Renal cortical epithelial cell (primary cell): Measurements from ENCODE around the gene TTC27. TPM values are rescaled to one million over a fixed set of nuclear protein-coding genes. Genes with fewer than 3 reads are reported as not detected.
"Not testable (repeated sequence)": the region's sequence is repeated elsewhere in the genome, so short reads cannot be mapped to it uniquely, and the experiment has no call there.

Source experiments
- DNase-seq: peaks from one replicate; pipeline ENCODE4 v3.0.0-alpha.2; 2011; ENCODE audit warnings: low read depth
- total RNA-seq: library from RNA; depleted of rRNA; stranded (reverse); fragments of >200 nt; gene quantifications from 2 replicates; pipeline ENCODE4 v1.2.3, GENCODE V29; 2014

Gene TTC27
- 20.5 and 32.3 TPM in 2 replicates for total RNA-seq

- DNase-seq = peak; percentile 92
Measured at GRCh38 chr2:32627814-32628579, at the start of gene TTC27. Gene TTC27, plus strand, starts transcription at chr2:32628050. Its CDS starts 243 bp downstream, at chr2:32628293.

GRCh38 chr2:32591669-32592463 lies 36.0 kb upstream of the TTC27 start:
- peak; percentile 20 for DNase-seq

- no peak for DNase-seq
Measured at GRCh38 chr2:32594573-32594972, 33.3 kb upstream of the TTC27 start.

- peak; percentile 57 for DNase-seq
Measured at GRCh38 chr2:32611366-32611765, 16.5 kb upstream of the TTC27 start.

- no peak for DNase-seq
Measured at GRCh38 chr2:32611771-32612170, 16.1 kb upstream of the TTC27 start.

- no peak for DNase-seq
Measured at GRCh38 chr2:32614084-32614483, 13.8 kb upstream of the TTC27 start.

GRCh38 chr2:32617599-32618189 lies 10.2 kb upstream of the TTC27 start:
- DNase-seq = no peak

GRCh38 chr2:32622570-32623310 lies 5.1 kb upstream of the TTC27 start:
- no peak for DNase-seq

GRCh38 chr2:32623311-32623706 lies 4.5 kb upstream of the TTC27 start:
- no peak for DNase-seq

GRCh38 chr2:32624812-32625211 lies 3.0 kb upstream of the TTC27 start:
- no peak for DNase-seq

- DNase-seq = no peak
Measured at GRCh38 chr2:32626639-32627221, 1.1 kb upstream of the TTC27 start.

GRCh38 chr2:32627441-32627813 lies 423 bp upstream of the TTC27 start:
- peak; percentile 50 for DNase-seq

- DNase-seq = peak; percentile 37
Measured at GRCh38 chr2:32632089-32632488, 4.2 kb downstream of the TTC27 start.

GRCh38 chr2:32633040-32633439 lies 5.2 kb downstream of the TTC27 start:
- no peak for DNase-seq

GRCh38 chr2:32638548-32638947 lies 10.7 kb downstream of the TTC27 start:
- DNase-seq = not testable (repeated sequence)

- no peak for DNase-seq
Measured at GRCh38 chr2:32641180-32641579, 13.3 kb downstream of the TTC27 start.

- no peak for DNase-seq
Measured at GRCh38 chr2:32647180-32647651, 19.4 kb downstream of the TTC27 start.

- no peak for DNase-seq
Measured at GRCh38 chr2:32652555-32653209, 24.8 kb downstream of the TTC27 start.

GRCh38 chr2:32656069-32656468 lies 28.2 kb downstream of the TTC27 start:
- no peak for DNase-seq

GRCh38 chr2:32663864-32664263 lies 36.0 kb downstream of the TTC27 start:
- DNase-seq = no peak

- DNase-seq = no peak
Measured at GRCh38 chr2:32666704-32667103, 38.9 kb downstream of the TTC27 start.
